Neural cell (in vitro differentiated cells): ENCODE data around the gene CIB1. TPM values are rescaled to one million over a fixed set of nuclear protein-coding genes. Genes with fewer than 3 reads are reported as not detected.
A peak's percentile ranks its signal among the peaks of the same experiment; 100 is the strongest.

Experiments used
- H2AFZ ChIP-seq: fragments of 200-600, 300-800 bp; sonication (generic), shearing (Covaris generic); 2 replicates; pipeline ENCODE4 v1.6.0; 2014; ENCODE audit warnings: low read depth, mild to moderate bottlenecking, antibody characterized with exemption, low read length, moderate library complexity
- H3F3A ChIP-seq: fragments of 200-600 bp; shearing (Covaris generic); 2 replicates; pipeline ENCODE4 v1.6.1; 2016; ENCODE audit warnings: mild to moderate bottlenecking, moderate library complexity, mixed read lengths, antibody characterized with exemption, low read length; ENCODE audit not compliant: insufficient read depth, poor library complexity, severe bottlenecking
- H3K27ac ChIP-seq: fragments of 200-600, 300-800 bp; sonication (generic), shearing (Covaris generic); 2 replicates; pipeline ENCODE4 v1.5.1; 2014; ENCODE audit warnings: mild to moderate bottlenecking, low read length, moderate library complexity
- H3K27me3 ChIP-seq: fragments of 300-800, 200-600 bp; sonication (generic), shearing (Covaris generic); 2 replicates; pipeline ENCODE4 v1.6.0; 2014; ENCODE audit warnings: mild to moderate bottlenecking, low read depth, low read length, moderate library complexity; ENCODE audit not compliant: insufficient read depth
- H3K36me3 ChIP-seq: fragments of 300-800, 200-600 bp; sonication (generic), shearing (Covaris generic); 2 replicates; pipeline ENCODE4 v1.5.1; 2014; ENCODE audit warnings: mild to moderate bottlenecking, antibody characterized with exemption, low read length, moderate library complexity; ENCODE audit not compliant: insufficient read depth
- H3K4me2 ChIP-seq: fragments of 300-800, 200-600 bp; sonication (generic), shearing (Covaris generic); 2 replicates; pipeline ENCODE4 v1.6.0; 2014; ENCODE audit warnings: mild to moderate bottlenecking, low read length
- H3K4me3 ChIP-seq: fragments of 300-800, 200-600 bp; sonication (generic), shearing (Covaris generic); 2 replicates; pipeline ENCODE4 v1.5.1; 2014; ENCODE audit warnings: mild to moderate bottlenecking, low read length, moderate library complexity
- H3K79me2 ChIP-seq: fragments of 200-600 bp; shearing (Covaris generic); replicated peaks from 2 replicates; pipeline ENCODE4 v1.6.0; 2014; ENCODE audit warnings: mild to moderate bottlenecking, low read length, moderate library complexity; ENCODE audit not compliant: insufficient read depth
- H3K9ac ChIP-seq: fragments of 300-800, 200-600 bp; sonication (generic), shearing (Covaris generic); 2 replicates; pipeline ENCODE4 v1.6.1; 2016; ENCODE audit warnings: mild to moderate bottlenecking, low read length, mixed read lengths
- H3K9me2 ChIP-seq: fragments of 200-600 bp; shearing (Covaris generic); 2 replicates; pipeline ENCODE4 v1.6.1; 2016; ENCODE audit warnings: mild to moderate bottlenecking, low read length, mixed read lengths; ENCODE audit not compliant: insufficient read depth
- H3K9me3 ChIP-seq: fragments of 200-600, 300-800 bp; sonication (generic), shearing (Covaris generic); 2 replicates; pipeline ENCODE4 v1.6.1; 2016; ENCODE audit warnings: mild to moderate bottlenecking, mixed run types, low read length, moderate library complexity, mixed read lengths
- H4K20me1 ChIP-seq: fragments of 200-600 bp; shearing (Covaris generic); 2 replicates; pipeline ENCODE4 v1.6.1; 2016; ENCODE audit warnings: mild to moderate bottlenecking, mixed run types; ENCODE audit not compliant: insufficient read depth
- EP300 ChIP-seq: fragments of 450-650 bp; conservative IDR thresholded peaks from 2 replicates; pipeline ENCODE4 v1.6.1; 2014; ENCODE audit warnings: antibody characterized with exemption, mild to moderate bottlenecking, moderate library complexity; ENCODE audit not compliant: poor library complexity, severe bottlenecking
- EZH2 ChIP-seq: fragments of 200-600, 300-800 bp; shearing (Covaris generic), sonication (generic); IDR thresholded peaks from 2 replicates; pipeline ENCODE4 v1.6.1; 2014; ENCODE audit warnings: antibody characterized with exemption, low read length, borderline replicate concordance, mild to moderate bottlenecking; ENCODE audit not compliant: insufficient read depth, poor library complexity, severe bottlenecking
- MXI1 ChIP-seq: fragments of 450-650 bp; conservative IDR thresholded peaks from 2 replicates; pipeline ENCODE4 v1.6.1; 2014; ENCODE audit warnings: antibody characterized with exemption, mild to moderate bottlenecking; ENCODE audit not compliant: poor library complexity, severe bottlenecking
- POLR2AphosphoS5 ChIP-seq: IDR thresholded peaks from 2 replicates; pipeline ENCODE4 v1.6.1; 2012
- RAD21 ChIP-seq: fragments of 450-650 bp; conservative IDR thresholded peaks from 2 replicates; pipeline ENCODE4 v1.6.1; 2014; ENCODE audit warnings: antibody characterized with exemption, mild to moderate bottlenecking, moderate library complexity
- REST ChIP-seq: IDR thresholded peaks from 2 replicates; pipeline ENCODE4 v1.6.1; 2012; ENCODE audit warnings: borderline replicate concordance
- SMC3 ChIP-seq: fragments of 450-650 bp; conservative IDR thresholded peaks from 2 replicates; pipeline ENCODE4 v1.6.1; 2014; ENCODE audit warnings: antibody characterized with exemption, mild to moderate bottlenecking, moderate library complexity; ENCODE audit not compliant: poor library complexity
- TAF1 ChIP-seq: IDR thresholded peaks from 2 replicates; pipeline ENCODE4 v1.6.1; 2012; ENCODE audit warnings: low read depth
- polyA plus RNA-seq: library from polyadenylated mRNA; depleted of rRNA; stranded (reverse); fragments of >200 nt; gene quantifications from 2 replicates; pipeline ENCODE4 v1.2.3, GENCODE V29; 2014
- TF ChIP-seq, protein P1 (sequence below): fragments of 450-650 bp; IDR thresholded peaks from 2 replicates; pipeline ENCODE4 v1.5.1; 2014; ENCODE audit warnings: antibody characterized with exemption, mild to moderate bottlenecking, moderate library complexity; ENCODE audit not compliant: poor library complexity, severe bottlenecking

The CIB1 gene
- polyA plus RNA-seq, 1 donor from 2014 or later: 9.4 TPM

- Histone ChIP-seq H3K27ac (peak overlapping the region; percentile 3), H3K9me2 (no peaks in the 10 kb centered on the region), H4K20me1 (peaks cover 4% of the 10 kb centered on the region), H3K27me3 (no peaks in the 10 kb centered on the region), H3F3A (peaks cover 3% of the 10 kb centered on the region), H3K9ac (no peak overlapping the region), H3K4me2 (peak overlapping the region; percentile 59), H3K9me3 (no peaks in the 10 kb centered on the region), H3K79me2 (peaks cover 59% of the 10 kb centered on the region), H2AFZ (no peak overlapping the region), H3K36me3 (no peaks in the 10 kb centered on the region), H3K4me3 (peak overlapping the region; percentile 78)
- TF ChIP-seq SMC3: no peak
- no peak for TF ChIP-seq RAD21
- no peak for TF ChIP-seq MXI1
- no peak for TF ChIP-seq POLR2AphosphoS5
- TF ChIP-seq TAF1: no peak
- no peak for TF ChIP-seq EZH2
- TF ChIP-seq EP300: no peak
- TF ChIP-seq, protein P1, sequence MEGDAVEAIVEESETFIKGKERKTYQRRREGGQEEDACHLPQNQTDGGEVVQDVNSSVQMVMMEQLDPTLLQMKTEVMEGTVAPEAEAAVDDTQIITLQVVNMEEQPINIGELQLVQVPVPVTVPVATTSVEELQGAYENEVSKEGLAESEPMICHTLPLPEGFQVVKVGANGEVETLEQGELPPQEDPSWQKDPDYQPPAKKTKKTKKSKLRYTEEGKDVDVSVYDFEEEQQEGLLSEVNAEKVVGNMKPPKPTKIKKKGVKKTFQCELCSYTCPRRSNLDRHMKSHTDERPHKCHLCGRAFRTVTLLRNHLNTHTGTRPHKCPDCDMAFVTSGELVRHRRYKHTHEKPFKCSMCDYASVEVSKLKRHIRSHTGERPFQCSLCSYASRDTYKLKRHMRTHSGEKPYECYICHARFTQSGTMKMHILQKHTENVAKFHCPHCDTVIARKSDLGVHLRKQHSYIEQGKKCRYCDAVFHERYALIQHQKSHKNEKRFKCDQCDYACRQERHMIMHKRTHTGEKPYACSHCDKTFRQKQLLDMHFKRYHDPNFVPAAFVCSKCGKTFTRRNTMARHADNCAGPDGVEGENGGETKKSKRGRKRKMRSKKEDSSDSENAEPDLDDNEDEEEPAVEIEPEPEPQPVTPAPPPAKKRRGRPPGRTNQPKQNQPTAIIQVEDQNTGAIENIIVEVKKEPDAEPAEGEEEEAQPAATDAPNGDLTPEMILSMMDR: no peak
- no peak for TF ChIP-seq REST
These were observed 34.7 kb upstream of the CIB1 start for GRCh38 chr15:90268415-90268814.

DNA sequence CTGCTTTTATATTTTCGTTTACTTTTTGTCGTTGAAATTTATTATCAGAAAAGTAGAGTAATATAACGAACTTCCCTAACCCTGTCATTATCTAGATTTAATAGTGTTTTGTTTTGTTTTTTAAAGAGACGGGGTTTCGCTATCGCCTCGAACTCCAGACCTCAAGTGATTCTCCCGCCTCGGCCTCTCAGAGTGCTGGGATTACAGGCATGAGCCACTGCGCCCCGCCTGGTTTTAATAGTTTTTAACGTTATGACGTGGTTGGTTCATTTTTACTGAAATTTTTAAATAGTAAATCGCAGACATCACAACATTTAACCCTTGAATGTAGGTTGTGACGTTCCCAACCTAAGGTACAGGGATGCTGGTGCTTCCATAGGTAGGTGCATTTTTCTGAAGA lies 32.7 kb upstream of the CIB1 start:
- Histone ChIP-seq H2AFZ (peak overlapping the region; percentile 74), H3K4me3 (peak overlapping the region; percentile 78)

GRCh38 chr15:90266061-90266431 lies 32.3 kb upstream of the CIB1 start:
- peak overlapping the region; percentile 78 for H3K4me3 ChIP-seq
- peak overlapping the region; percentile 94 for H3K27ac ChIP-seq
- H3K36me3 ChIP-seq: no peaks in the 10 kb centered on the region
- H3K9me3 ChIP-seq: no peaks in the 10 kb centered on the region
- peaks cover 3% of the 10 kb centered on the region for H3F3A ChIP-seq
- H3K27me3 ChIP-seq: no peaks in the 10 kb centered on the region
- H3K4me2 ChIP-seq: peak overlapping the region; percentile 88
- TF ChIP-seq, protein P1: no peak
- TF ChIP-seq MXI1: peak; percentile 1
- H3K9ac ChIP-seq: peak overlapping the region; percentile 92
- H3K9me2 ChIP-seq: no peaks in the 10 kb centered on the region
- H2AFZ ChIP-seq: peak overlapping the region; percentile 74
- H4K20me1 ChIP-seq: peaks cover 4% of the 10 kb centered on the region
- H3K79me2 ChIP-seq: peaks cover 49% of the 10 kb centered on the region

More for the DNA sequence above, 32.7 kb upstream of the CIB1 start:
- peaks cover 49% of the 10 kb centered on the region for H3K79me2 ChIP-seq
- H3K27me3 ChIP-seq: no peaks in the 10 kb centered on the region
- peaks cover 3% of the 10 kb centered on the region for H3F3A ChIP-seq
- H3K9me2 ChIP-seq: no peaks in the 10 kb centered on the region
- H3K9ac ChIP-seq: peak overlapping the region; percentile 92
- peak overlapping the region; percentile 88 for H3K4me2 ChIP-seq
- no peak for TF ChIP-seq RAD21
- H3K36me3 ChIP-seq: no peaks in the 10 kb centered on the region
- peaks cover 4% of the 10 kb centered on the region for H4K20me1 ChIP-seq
- peak overlapping the region; percentile 94 for H3K27ac ChIP-seq
- H3K9me3 ChIP-seq: no peaks in the 10 kb centered on the region
